Activated T-helper 1 cell treated with Interleukin-2 at 50 U/mL for 16 hours (primary cell): Measurements from ENCODE around the gene HOXD11.

Source experiments
- DNase-seq: peaks from one replicate; pipeline ENCODE4 v3.0.0-alpha.2; 2020; ENCODE audit warnings: low read depth

Gene HOXD11

DNA sequence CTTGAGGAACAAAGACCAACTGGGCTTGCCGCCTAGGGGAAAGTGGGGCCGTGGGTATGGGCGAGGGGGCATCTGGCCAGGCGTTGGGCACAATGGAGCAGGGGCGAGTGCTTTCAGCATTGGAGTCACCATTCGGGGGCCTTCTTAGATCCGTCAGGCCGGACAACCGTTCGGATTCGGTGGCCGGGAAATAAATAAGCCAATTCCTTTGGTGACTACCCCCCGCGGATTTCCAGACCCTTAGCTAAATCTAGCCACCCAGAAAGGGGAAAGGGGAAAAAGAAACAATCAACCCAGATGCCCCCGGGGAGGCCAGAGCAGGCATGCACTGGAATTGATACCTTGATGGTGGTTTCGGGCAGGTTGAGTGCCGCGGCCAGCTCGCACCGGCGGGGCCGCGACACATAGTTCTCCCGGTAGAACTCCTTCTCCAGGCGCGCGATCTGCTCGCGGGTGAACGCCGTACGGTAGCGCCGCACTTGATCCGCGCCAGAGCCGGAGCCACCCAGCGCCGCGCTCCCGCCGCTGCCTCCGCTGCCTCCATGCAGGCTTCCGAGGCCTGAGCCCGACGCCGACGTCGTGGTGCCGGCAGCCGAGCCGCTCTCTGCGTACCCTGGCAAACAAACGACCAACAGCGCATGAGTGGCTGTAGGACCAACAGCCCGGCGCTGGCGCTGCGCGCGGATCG lies 25.1 kb upstream of the HOXD11 start:
- DNase-seq = no peak

DNA sequence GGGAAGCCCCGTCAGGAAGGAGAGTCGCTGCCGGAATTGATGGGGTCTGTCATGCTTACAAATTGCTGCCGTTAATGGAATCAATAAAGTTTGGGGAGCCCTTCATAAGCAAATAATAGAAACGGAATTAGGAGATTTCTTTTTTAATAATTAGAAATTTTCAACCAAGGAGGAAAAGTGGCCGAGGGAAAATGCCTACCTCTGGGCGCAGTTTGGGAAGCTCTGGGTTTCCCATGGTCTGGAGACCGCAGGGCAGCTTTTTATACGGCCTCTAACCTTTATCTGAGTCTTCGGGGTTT lies 24.6 kb upstream of the HOXD11 start:
- DNase-seq = no peak

DNA sequence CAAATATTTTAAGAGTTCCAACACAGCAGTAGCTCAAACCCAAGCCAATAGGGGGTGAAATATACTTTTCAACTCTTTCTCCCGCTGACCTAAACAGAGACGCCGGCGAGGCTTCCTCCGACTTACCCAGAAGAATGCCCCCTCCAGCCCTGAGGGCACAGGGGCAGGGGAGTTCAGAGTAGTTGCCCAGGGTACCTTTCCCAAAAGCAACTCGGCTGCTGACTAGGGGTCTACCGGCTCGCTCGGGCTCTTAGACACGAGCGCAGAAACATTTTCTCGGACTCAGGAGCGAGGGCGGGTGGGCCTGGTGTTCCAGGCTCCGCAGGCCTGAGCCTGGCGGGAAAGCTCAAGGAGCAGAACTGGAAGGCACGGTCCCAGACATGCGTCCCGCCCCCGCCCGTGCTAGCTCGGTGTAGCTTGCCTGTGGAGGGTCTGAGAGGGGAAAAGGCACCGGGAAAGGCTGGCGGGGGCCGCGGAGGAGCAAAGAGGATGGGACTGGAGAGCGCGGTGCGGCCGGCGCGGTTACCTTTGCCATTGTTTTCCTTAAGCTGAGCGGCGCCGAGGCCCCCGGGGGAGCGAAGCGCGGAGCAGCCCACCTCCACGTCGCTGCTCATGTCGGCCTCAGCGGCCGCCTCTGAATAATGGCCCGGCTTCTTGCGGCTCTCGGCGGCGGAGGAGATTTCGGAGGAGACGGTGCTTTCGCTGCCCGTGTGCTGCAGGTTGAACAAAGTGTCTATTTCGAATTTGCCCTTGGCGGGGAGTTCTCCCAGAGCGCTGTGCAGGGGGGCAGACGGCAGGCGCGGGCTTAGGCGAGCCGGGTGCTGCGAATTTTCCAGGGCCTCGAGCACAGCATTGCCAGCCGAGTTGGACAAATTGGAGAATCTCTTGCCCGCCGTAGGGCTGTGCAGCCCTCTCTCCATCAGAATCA lies 24.0 kb upstream of the HOXD11 start:
- no peak for DNase-seq

DNA sequence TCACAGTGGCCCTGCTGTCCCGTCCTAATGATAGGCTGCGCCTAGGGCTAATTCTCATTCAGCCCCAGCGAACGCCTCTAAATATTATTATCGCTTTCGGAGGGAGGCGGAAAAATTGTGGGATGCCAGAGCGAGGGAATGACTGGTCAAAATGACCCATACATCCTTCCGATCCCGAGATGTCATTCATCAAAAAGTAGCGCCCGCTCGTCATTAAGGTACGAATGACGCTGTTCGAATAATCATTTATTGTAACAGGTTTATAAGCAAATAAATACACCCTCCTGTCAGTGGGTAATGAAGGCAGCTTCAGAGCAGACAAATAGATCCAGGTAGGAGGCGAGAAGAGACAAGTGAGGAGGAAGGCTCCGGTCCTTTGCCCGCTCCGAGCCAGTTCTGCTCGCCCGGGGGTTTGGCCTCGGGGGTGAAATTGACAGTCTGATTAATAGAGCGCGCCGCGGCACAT lies 23.3 kb upstream of the HOXD11 start, which contains the start of gene EVX2:
Gene EVX2, minus strand, starts transcription at position 167 of the 466 bp plus-strand sequence. CDS start 186 bp downstream, outside the sequence.
- no peak for DNase-seq

DNA sequence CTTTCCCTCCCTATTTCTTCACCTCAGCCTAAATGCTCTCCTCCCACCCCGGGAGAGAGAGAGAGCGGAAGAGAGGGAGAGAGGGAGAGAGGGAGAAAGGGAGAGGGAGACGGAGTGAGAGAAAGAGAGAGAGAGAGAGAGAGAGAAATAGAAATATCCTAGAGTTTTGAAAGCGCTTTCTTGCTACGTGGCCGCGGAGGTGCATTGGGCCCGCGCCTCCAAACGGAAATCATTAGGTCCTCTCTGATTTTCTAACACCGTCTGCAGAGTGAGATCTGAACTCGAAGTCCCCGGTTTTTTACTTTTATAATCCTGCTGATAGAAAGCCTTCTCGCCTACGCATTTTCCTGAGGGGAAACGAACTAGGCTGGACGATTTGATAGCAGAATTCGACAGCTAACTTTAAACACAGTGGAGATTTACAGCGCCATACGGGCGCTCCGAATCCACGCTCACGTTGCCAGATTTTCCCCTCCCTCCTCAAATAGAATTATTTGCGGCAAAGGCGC lies 22.4 kb upstream of the HOXD11 start:
- DNase-seq = no peak

DNA sequence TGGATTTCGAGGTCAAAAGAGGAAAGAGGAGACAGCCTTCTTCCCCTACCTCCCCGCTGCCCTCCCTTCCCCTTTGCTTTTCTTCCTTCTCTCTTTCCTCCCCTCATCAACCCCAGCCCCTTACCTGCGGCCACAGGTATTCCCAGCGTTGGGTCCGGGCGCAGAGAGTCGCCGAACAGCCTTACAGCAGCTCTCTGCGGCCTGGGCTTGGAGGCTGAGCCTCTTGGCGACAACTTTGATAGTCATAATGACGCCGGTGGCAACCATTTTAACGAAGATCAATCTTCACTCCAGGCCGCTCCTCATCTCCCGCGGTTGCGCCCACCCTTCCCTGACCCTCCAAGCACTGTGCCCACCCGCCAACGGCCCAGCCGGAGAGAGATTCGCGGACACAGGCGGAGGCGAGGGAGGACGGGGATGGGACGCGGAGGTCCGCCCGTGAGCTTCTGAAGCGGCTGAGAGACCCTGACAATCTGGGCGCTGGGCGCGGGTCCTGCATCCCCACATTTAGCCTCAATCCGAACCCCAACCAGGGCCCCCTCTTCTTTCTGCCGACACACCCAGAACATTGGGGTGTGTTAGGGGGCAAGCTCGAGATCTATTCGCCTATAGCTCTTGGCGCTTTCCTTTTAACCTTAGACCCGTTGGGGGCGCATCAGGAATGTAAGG lies 21.8 kb upstream of the HOXD11 start:
- no peak for DNase-seq

DNA sequence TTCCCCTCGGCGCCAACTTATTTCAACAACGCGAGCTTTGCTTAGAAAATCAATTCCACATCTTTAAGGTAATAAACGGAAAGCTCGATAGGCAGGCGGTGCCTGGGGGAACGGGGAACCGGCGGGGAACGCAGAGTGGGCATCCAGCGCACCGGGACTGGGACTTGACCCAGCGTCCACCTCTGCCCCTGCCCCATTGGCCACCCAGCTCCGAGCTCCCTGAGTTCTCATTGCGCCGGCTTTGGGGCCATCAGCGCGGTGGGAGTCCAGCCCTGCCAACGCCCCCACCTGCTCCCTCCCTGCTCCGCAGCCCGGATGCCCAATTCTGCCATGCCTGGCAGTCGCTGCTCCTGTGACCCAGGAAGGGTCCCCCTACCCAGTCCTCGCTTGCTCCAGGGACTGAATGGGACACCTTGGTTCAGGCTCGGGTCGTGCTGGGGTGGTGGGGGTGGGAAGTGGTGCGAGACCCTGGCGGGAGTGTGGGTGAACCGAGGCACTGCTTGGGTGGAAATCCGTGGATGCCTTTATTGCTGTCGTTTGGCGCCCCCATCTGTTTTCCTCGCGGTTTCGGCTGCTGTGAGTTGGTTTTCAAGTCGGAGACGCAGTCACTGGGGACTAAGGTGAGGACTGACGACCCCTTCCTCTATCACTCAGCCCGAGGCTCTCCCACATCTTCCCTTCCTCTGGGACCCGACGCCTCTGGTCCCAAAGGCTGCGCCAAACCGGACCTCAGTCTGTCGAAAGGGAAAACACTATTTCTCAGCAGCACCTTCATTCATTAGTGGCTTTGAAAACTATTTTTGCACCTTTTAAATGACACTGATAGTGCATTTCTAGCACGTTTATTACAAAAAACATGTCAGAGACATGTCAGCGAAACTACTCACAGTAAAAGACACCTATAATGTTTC lies 21.0 kb upstream of the HOXD11 start:
- no peak for DNase-seq

DNA sequence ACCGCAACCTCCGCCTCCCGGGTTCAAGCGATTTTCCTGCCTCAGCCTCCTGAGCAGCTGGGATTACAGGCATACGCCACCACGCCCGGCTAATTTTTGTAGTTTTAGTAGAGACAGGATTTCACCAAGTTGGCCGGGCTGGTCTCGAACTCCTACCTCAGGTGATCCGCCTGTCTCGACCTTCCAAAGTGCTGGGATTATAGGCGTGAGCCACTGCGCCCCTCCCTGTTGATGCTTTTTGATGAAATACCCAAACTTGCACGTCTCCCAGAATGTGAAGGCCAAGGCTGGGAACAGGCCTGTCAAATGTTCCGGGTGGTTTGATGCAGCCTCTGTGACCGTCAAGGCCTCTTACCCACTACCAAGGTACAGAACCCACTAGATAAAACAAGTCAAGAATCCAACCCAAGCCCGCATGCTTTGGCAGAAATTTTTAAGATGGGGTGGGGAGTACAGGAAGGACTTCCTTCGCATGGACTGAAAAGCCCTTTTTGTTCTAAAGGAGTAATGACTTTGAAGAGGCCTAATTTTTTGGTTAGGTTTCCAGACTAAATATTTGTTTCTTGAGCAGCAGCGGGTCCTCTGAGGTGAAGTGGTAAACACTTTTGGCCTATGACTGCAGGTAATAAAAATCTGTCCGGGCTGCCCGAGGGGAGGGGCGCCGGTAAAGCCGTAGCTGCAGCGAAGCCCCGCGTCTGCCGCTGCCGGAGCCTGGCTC lies 19.6 kb upstream of the HOXD11 start:
- no peak for DNase-seq

DNA sequence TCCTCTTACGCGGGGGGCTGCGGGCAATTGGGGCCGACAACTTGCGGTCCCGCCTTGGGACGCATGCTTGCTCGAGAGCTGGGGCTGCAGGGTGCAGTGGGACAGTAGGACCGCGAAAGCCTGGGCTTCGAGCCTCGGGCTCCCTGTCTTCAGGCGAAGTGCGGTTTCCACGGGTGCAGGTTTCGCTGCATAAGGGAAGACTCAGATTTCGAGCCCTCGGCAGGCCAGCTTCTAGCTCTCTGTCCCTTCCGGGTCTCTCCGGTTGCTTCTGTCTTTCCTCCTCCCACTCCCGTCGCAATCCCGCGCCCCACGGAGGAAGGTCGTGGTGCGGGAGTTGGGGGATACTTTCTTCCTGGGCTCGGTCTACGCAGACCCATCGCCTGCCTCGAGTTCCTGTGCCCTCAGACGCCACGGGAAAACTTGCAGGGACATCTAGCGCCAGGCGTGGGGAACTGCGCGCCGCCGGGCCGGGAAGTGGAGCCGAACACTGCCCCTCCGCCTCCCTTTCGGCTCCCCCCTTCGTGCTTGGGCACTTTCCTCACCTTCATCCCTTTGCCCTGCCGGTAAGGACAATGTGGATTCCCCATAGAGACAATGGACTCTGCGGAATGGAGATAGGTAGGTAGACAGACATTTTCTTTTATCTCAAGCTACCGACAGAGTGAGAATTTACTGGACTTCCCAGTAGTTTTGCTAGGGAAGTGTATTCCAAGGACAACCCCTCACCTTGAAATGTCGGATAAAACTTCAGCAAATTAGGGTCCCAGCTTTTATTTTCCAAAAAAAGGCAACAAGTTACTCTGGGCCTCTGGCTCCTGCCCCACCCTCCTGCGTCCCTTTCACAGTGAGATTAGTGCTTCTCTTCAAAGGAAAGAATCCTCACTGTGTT lies 18.8 kb upstream of the HOXD11 start:
- no peak for DNase-seq

DNA sequence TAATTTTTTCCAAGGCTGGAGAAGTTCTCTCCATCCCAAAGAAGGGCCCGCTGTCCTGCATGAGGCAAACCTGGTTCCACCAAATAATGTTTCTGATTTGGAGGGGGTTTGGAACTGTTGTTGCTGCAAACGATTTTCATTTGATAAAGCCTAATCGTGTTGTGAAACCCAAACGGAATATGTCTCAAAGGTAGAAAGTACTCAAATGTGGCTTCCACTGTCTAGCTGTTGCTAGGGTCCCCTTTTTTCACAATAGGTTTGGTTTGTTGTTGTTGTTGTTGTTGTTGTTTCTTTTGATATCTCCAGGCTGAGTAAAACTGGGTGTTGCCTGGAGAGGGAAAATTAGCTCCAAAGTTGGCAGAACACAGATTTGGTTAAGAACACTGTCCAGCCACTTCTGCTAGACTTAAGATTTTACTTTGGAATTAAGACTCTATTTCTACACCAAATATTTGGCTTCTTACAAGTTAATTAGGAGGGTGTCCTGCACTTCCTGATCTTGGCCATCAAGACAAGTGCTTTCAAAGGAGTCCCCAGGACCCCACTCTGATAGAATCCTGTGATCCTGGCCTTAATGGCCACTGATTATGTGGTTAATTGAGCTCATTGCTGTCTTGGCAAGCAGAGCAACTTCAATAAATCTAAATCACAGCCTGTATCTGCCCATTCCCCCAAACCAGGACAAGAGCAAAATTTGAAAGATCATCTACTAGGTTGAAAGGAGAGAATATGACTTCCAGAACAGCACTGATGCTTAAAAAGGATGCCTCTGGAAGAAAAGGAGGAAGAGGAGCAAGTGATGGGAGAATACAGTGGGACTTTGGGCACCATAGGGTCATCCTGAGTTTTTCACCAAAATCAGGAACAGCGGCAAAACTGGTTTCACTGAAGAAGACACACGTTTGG lies 17.9 kb upstream of the HOXD11 start:
- no peak for DNase-seq

DNA sequence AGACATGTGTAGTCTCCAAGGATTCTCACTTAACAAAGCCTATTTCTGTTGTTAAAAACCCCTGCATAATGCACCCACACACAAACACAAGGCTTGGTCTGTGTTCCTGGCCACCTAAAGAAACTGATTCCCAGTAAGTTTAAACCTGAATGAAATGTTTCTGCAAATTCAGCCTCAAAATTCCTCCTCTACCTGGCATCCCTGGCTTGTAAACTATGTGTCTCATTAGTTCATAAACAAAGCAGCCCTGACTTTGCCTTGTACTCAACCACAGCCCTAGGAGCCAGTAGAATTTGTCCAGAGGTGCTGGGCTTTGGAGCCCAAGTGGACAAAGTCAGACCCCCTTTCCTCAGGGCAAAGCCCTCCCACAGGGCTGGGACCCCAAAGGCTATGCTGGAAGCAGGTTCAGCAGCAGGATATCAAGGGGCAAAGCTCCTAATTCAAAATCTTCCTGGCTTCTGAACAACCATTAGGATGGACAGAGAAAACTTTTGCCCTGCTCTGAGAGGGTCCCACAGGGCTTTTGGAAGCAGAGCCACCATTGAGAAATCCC lies 17.2 kb upstream of the HOXD11 start:
- no peak for DNase-seq

DNA sequence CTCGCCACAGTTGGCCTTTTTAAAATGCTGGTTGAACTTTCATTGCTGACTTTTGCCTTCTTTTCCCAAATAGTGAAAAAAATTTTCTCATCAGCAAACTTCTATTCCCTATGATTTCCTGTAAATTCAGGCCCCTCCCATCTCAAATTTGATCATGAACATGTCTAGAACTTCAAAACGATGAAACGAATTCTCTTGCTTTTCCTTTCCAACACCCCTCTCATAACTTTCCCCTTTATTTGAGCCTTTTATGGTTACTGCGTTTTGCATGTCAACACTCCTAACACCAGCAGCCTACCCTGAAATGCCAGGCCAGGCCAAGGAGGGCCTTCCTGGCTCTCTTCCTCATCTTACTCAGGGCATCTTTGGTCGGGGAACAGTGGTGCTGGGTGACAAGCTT lies 16.2 kb upstream of the HOXD11 start:
- no peak for DNase-seq

DNA sequence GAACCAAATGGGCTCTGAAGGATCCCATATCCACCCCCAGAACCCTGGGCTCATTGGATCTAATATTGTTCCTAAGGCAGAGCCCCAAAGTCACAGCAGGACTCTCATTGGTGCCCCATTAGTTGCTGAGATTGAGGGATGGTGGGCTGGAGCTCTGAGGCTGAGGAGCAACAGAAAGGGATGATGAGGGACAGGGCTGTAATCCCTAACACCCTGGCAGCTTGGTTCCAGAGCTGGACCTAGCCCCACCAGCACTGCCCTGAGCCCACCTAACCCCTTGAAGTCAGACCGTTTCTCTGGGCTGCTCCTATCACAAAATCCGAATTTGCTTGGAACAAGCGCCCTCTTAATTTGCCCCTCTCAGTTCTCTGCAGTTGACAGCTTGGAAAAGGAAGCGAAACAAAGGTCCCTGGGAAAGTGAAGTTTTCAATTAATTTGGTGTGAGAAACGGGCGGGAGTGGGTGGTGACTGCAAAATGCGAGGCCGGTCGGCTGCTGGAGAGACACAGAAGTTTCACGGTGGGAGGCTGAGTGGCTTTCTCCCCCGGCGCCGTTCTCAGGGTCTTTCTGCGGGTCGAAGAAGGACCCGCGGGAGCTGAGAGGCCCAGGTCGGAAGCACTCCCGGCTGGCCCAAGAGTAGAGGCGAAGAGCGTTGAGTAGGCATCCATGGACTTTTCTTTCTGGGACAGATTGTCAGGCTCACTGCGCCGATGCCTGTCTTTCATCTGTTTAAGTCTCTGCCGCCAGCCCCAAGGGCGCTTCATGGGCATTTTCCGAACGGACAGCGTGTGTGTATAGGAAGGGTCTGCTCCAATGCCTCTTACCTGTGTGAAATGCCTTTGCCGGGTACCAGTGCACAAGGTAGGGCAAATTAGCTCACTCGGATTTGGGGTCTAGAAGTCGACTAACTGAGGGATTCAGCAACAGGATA lies 15.5 kb upstream of the HOXD11 start:
- DNase-seq = no peak

DNA sequence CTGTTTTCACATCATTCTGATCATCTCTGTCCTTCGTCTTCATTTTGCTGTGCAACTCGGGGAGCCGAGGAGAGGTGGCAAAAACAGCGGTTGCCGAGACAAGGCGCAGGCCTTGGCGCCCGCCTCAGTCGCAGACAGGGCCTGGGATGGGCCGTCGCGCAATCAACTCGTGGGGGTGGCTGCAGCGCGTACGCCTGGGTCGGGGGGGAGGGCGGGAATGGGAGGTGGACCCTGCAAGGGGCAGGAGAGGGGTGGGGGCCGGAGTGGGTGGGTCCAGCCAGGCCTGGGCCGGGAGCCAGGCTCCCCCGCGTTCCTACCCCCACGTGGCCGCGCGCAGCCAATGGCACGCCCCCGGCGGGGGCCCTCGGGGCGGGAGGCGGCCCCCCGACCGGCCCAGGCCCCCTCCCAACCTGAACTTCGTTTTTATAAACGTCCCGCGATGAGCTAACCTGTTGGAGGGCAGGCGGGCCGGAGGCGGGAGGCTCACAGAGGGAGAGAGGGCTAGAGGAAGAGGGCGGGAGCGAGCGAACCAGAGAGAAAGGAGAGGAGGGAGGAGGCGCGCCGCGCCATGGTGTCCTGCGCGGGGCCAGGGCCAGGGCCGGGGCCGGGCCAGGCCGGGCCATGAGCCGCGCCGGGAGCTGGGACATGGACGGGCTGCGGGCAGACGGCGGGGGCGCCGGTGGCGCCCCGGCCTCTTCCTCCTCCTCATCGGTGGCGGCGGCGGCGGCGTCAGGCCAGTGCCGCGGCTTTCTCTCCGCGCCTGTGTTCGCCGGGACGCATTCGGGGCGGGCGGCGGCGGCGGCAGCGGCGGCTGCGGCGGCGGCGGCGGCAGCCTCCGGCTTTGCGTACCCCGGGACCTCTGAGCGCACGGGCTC lies 14.6 kb upstream of the HOXD11 start, which contains the start of gene HOXD13:
Gene HOXD13, plus strand, starts transcription at position 452 of the 875 bp plus-strand sequence. Its CDS starts 170 bp downstream, at position 622.
- no peak for DNase-seq

DNA sequence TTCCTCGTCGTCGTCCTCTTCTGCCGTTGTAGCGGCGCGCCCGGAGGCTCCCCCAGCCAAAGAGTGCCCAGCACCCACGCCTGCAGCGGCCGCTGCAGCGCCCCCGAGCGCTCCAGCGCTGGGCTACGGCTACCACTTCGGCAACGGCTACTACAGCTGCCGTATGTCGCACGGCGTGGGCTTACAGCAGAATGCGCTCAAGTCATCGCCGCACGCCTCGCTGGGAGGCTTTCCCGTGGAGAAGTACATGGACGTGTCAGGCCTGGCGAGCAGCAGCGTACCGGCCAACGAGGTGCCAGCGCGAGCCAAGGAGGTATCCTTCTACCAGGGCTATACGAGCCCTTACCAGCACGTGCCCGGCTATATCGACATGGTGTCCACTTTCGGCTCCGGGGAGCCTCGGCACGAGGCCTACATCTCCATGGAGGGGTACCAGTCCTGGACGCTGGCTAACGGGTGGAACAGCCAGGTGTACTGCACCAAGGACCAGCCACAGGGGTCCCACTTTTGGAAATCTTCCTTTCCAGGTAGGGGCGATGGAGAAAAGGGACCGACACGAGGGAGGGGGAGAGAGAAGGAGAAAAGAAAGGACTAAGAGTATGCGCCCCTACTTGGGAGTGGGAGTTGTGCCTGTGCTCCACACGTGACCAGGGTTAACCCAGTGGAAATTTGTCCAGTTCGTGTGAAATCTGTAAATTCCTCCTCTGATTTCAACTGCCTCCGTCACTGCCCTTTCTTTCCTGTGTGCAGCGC lies 13.8 kb upstream of the HOXD11 start:
- no peak for DNase-seq

DNA sequence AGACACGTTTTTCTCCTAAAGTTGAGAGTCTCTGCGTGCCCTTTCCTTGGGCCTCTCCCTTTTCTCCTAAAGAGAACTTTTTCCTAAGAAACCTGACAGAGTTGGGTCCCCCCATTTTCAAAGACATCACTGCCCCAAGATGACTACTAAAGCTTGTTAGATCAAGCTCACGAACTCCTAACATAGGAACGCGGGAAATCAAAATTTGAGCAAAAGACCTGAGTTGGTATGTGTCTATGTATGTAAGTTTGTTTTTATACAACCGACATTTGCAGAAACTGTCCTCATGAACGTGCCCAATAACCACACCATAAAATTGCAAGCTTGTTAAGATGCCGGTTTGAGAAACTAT lies 13.2 kb upstream of the HOXD11 start:
- DNase-seq = no peak
